H9 (cell line): ENCODE measurements around the gene DHRS7B. TPM values are rescaled to one million over a fixed set of nuclear protein-coding genes. Genes with fewer than 3 reads are reported as not detected.
A peak's percentile ranks its signal among the peaks of the same experiment; 100 is the strongest.

Experiments used
- DNase-seq: peaks from one replicate; pipeline ENCODE4 v3.0.0-alpha.2; 2017
- H2AFZ ChIP-seq: one replicate; pipeline ENCODE4 v1.6.1; 2013; ENCODE audit warnings: mild to moderate bottlenecking, low read length, control low read depth, moderate library complexity
- H2AK5ac ChIP-seq: 2 replicates; pipeline ENCODE4 v1.6.1; 2013; ENCODE audit warnings: low read length, control low read depth, mixed read lengths; ENCODE audit not compliant: insufficient read length
- H2BK120ac ChIP-seq: one replicate; pipeline ENCODE4 v1.6.1; 2013; ENCODE audit warnings: low read depth, mild to moderate bottlenecking, low read length, control low read depth, inconsistent platforms; ENCODE audit not compliant: poor library complexity, severe bottlenecking
- H2BK12ac ChIP-seq: 2 replicates; pipeline ENCODE4 v1.6.1; 2013; ENCODE audit warnings: low read length, control low read depth, mixed read lengths, low read depth; ENCODE audit not compliant: insufficient read length
- H2BK15ac ChIP-seq: 2 replicates; pipeline ENCODE4 v1.6.1; 2013; ENCODE audit warnings: low read depth, low read length, control low read depth
- H2BK20ac ChIP-seq: one replicate; pipeline ENCODE4 v1.6.1; 2013; ENCODE audit warnings: low read depth, mild to moderate bottlenecking, low read length, control low read depth, inconsistent platforms; ENCODE audit not compliant: poor library complexity, severe bottlenecking
- H2BK5ac ChIP-seq: 2 replicates; pipeline ENCODE4 v1.6.1; 2013; ENCODE audit warnings: low read length, control low read depth, mixed read lengths; ENCODE audit not compliant: insufficient read length
- H3K14ac ChIP-seq: 2 replicates; pipeline ENCODE4 v1.6.1; 2013; ENCODE audit warnings: low read length, control low read depth; ENCODE audit not compliant: insufficient read depth
- H3K18ac ChIP-seq: 2 replicates; pipeline ENCODE4 v1.6.1; 2013; ENCODE audit warnings: low read depth, mild to moderate bottlenecking, mixed read lengths, low read length, control low read depth; ENCODE audit not compliant: insufficient read length
- H3K23ac ChIP-seq: 2 replicates; pipeline ENCODE4 v1.6.1; 2013; ENCODE audit warnings: low read length, control low read depth, mixed read lengths, low read depth; ENCODE audit not compliant: insufficient read length
- H3K23me2 ChIP-seq: 2 replicates; pipeline ENCODE4 v1.6.1; 2013; ENCODE audit warnings: low read depth, mild to moderate bottlenecking, mixed read lengths, low read length, control low read depth; ENCODE audit not compliant: insufficient read length, poor library complexity, severe bottlenecking
- H3K27ac ChIP-seq: 2 replicates; pipeline ENCODE4 v1.5.1; 2013; ENCODE audit warnings: low read length, control low read depth, mixed read lengths, low read depth; ENCODE audit not compliant: insufficient read length
- H3K27me3 ChIP-seq: 2 replicates; pipeline ENCODE4 v1.6.1; 2013; ENCODE audit warnings: low read length, control low read depth, inconsistent platforms; ENCODE audit not compliant: insufficient read depth
- H3K4ac ChIP-seq: 2 replicates; pipeline ENCODE4 v1.6.1; 2013; ENCODE audit warnings: low read depth, mild to moderate bottlenecking, control low read depth, inconsistent platforms, low read length, moderate library complexity
- H3K4me1 ChIP-seq: 2 replicates; pipeline ENCODE4 v1.6.1; 2013; ENCODE audit warnings: low read length, control low read depth, inconsistent platforms; ENCODE audit not compliant: insufficient read depth
- H3K4me2 ChIP-seq: 2 replicates; pipeline ENCODE4 v1.6.1; 2013; ENCODE audit warnings: low read length, control low read depth, mixed read lengths; ENCODE audit not compliant: insufficient read length, insufficient read depth
- H3K56ac ChIP-seq: 2 replicates; pipeline ENCODE4 v1.6.1; 2013; ENCODE audit warnings: low read depth, mild to moderate bottlenecking, mixed read lengths, low read length, control low read depth; ENCODE audit not compliant: insufficient read length
- H3K79me1 ChIP-seq: 2 replicates; pipeline ENCODE4 v1.6.1; 2013; ENCODE audit warnings: low read depth, mild to moderate bottlenecking, moderate library complexity, low read length, control low read depth, inconsistent platforms; ENCODE audit not compliant: insufficient read depth, poor library complexity, severe bottlenecking
- H3K79me2 ChIP-seq: 2 replicates; pipeline ENCODE4 v1.6.1; 2013; ENCODE audit warnings: low read length, control low read depth, inconsistent platforms; ENCODE audit not compliant: insufficient read depth
- H3K9ac ChIP-seq: 2 replicates; pipeline ENCODE4 v1.6.1; 2013; ENCODE audit warnings: low read length, control low read depth, mixed read lengths; ENCODE audit not compliant: insufficient read length; ENCODE audit errors: extremely low read depth
- H3K9me3 ChIP-seq: one replicate; pipeline ENCODE4 v1.6.1; 2013; ENCODE audit warnings: low read depth, low read length, inconsistent platforms; ENCODE audit not compliant: control insufficient read depth
- H3T11ph ChIP-seq: one replicate; pipeline ENCODE4 v1.6.1; 2013; ENCODE audit warnings: mild to moderate bottlenecking, low read length, control low read depth, inconsistent platforms
- H4K20me1 ChIP-seq: one replicate; pipeline ENCODE4 v1.6.1; 2013; ENCODE audit not compliant: control insufficient read depth, insufficient read length, insufficient read depth
- H4K5ac ChIP-seq: 2 replicates; pipeline ENCODE4 v1.6.1; 2013; ENCODE audit warnings: low read depth, mild to moderate bottlenecking, mixed read lengths, low read length, control low read depth; ENCODE audit not compliant: insufficient read length
- H4K8ac ChIP-seq: replicated peaks from 2 replicates; pipeline ENCODE4 v1.6.1; 2013; ENCODE audit warnings: low read length, control low read depth, mixed read lengths, low read depth; ENCODE audit not compliant: insufficient read length
- H4K91ac ChIP-seq: 2 replicates; pipeline ENCODE4 v1.6.1; 2013; ENCODE audit warnings: low read depth, mild to moderate bottlenecking, moderate library complexity, mixed read lengths, low read length, control low read depth; ENCODE audit not compliant: insufficient read length
- H3K27ac Mint-ChIP-seq, 3 experiments: 2 replicates in 2 of 3; 3 replicates in 1 of 3; pipeline ENCODE4 v1.8.0; 2020 to 2021; ENCODE audit warnings: mixed read lengths in 3 of 3, mild to moderate bottlenecking in 1 of 3, moderate library complexity in 1 of 3
- H3K27me3 Mint-ChIP-seq: 2 replicates; pipeline ENCODE4 v1.8.0; 2021; ENCODE audit warnings: low read depth, mild to moderate bottlenecking, moderate library complexity, mixed read lengths
- H3K36me3 Mint-ChIP-seq, 3 experiments: 2 replicates in 2 of 3; 3 replicates in 1 of 3; pipeline ENCODE4 v1.8.0; 2020 to 2021; ENCODE audit warnings: low read depth in 3 of 3, mixed read lengths in 3 of 3; ENCODE audit not compliant: insufficient read depth in 1 of 3
- H3K4me1 Mint-ChIP-seq, 2 experiments: 2 replicates each; pipeline ENCODE4 v1.8.0; 2020; ENCODE audit warnings: mixed read lengths in 2 of 2
- H3K4me3 Mint-ChIP-seq, 2 experiments: 2 replicates in 1 of 2; 3 replicates in 1 of 2; pipeline ENCODE4 v1.8.0; 2020 to 2021; ENCODE audit warnings: mild to moderate bottlenecking in 2 of 2, mixed read lengths in 2 of 2, moderate library complexity in 1 of 2
- H3K9me3 Mint-ChIP-seq, 2 experiments: 2 replicates in 1 of 2; 3 replicates in 1 of 2; pipeline ENCODE4 v1.8.0; 2020; ENCODE audit warnings: mild to moderate bottlenecking in 2 of 2, mixed read lengths in 2 of 2, moderate library complexity in 1 of 2
- WGBS: extraction: QIAGEN DNeasy Blood & Tissue Kit; methylation state at CpG from one replicate; pipeline ENCODE4 v1.1.7; 2013; ENCODE audit warnings: missing lambda C conversion rate, low lambda C conversion rate, mixed read lengths; ENCODE audit not compliant: insufficient read length; ENCODE audit errors: extremely low coverage; 5-methylcytosine and 5-hydroxymethylcytosine counted together
- total RNA-seq: library from RNA; stranded (reverse); gene quantifications from 2 replicates; pipeline ENCODE4 v1.2.1, GENCODE V29; 2021
- TF ChIP-seq, protein P1 (sequence below): fragments of 200-600 bp; sonication (generic); conservative IDR thresholded peaks from 3 replicates; pipeline ENCODE4 v1.8.0; 2021; ENCODE audit warnings: antibody characterized with exemption, mild to moderate bottlenecking

Gene DHRS7B
- total RNA-seq, 1 experiment from 2014 or later = 20.3 TPM

DNA sequence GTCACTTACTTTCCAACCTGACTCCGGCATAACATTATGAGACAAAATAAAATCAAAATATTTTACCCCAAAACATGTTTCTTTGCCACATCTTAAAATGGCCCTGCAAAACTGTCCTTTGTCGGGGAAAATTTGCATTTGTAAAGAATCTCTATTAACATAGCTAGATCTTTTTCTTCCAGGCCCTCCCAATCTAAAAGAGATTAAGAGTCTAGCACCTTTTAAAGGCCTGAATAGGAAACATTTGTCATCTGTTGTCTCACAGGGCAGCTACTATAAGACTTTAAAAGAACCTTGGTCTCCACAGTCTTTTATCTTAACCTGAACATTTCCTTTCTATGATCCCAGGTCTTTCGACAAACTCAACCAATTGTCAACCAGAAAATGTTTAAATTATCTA lies 18.1 kb upstream of the DHRS7B start:
- H2BK15ac ChIP-seq = no peak overlapping the region
- no peak overlapping the region for H3T11ph ChIP-seq
- H3K4me1 ChIP-seq = no peaks in the 10 kb centered on the region; the same call in 1 of the 2 replicates
- no peak overlapping the region for H2BK12ac ChIP-seq
- H3K4me3 Mint-ChIP-seq = no peak overlapping the region; a peak in 1 of 5 replicates
- TF ChIP-seq, protein P1, sequence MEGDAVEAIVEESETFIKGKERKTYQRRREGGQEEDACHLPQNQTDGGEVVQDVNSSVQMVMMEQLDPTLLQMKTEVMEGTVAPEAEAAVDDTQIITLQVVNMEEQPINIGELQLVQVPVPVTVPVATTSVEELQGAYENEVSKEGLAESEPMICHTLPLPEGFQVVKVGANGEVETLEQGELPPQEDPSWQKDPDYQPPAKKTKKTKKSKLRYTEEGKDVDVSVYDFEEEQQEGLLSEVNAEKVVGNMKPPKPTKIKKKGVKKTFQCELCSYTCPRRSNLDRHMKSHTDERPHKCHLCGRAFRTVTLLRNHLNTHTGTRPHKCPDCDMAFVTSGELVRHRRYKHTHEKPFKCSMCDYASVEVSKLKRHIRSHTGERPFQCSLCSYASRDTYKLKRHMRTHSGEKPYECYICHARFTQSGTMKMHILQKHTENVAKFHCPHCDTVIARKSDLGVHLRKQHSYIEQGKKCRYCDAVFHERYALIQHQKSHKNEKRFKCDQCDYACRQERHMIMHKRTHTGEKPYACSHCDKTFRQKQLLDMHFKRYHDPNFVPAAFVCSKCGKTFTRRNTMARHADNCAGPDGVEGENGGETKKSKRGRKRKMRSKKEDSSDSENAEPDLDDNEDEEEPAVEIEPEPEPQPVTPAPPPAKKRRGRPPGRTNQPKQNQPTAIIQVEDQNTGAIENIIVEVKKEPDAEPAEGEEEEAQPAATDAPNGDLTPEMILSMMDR = no peak
- no peak overlapping the region for H2AFZ ChIP-seq
- H3K4me2 ChIP-seq = no peak overlapping the region
- peaks cover 0 to 2% of the 10 kb centered on the region in 2 experiments; a peak in 1 of 5 replicates for H3K9me3 Mint-ChIP-seq
- no peak overlapping the region for H2BK5ac ChIP-seq
- no peaks in the 10 kb centered on the region for H3K23me2 ChIP-seq
- H3K27me3 Mint-ChIP-seq = no peaks in the 10 kb centered on the region
- H4K5ac ChIP-seq = no peak overlapping the region
- H3K56ac ChIP-seq = no peak overlapping the region
- H4K91ac ChIP-seq = no peak overlapping the region
- no peak overlapping the region for H3K14ac ChIP-seq
- H3K27ac ChIP-seq = no peak overlapping the region
- H4K8ac ChIP-seq = no peak overlapping the region
- no peak overlapping the region for H3K4ac ChIP-seq
- no peaks in the 10 kb centered on the region for H3K79me2 ChIP-seq
- H4K20me1 ChIP-seq = no peaks in the 10 kb centered on the region
- H3K27ac Mint-ChIP-seq = peak overlapping the region in 2 of 3 experiments; percentile 78 to 86; a peak in 4 of 7 replicates
- H3K9ac ChIP-seq = no peak overlapping the region
- H3K23ac ChIP-seq = no peak overlapping the region
- H3K79me1 ChIP-seq = no peaks in the 10 kb centered on the region
- H3K27me3 ChIP-seq = no peaks in the 10 kb centered on the region
- H3K18ac ChIP-seq = no peak overlapping the region
- H2AK5ac ChIP-seq = no peak overlapping the region
- H3K36me3 Mint-ChIP-seq = peaks cover 0 to 2% (median 0%) of the 10 kb centered on the region in 3 experiments; a peak in 2 of 7 replicates
- H2BK120ac ChIP-seq = no peak overlapping the region
- no peak overlapping the region for H2BK20ac ChIP-seq
- H3K4me1 Mint-ChIP-seq = peaks cover 51 to 54% of the 10 kb centered on the region in 2 experiments
- no CpG with 5 or more reads among the region's 3 CpGs for WGBS
- no peak for DNase-seq
- H3K9me3 ChIP-seq = no peaks in the 10 kb centered on the region
